ENCODE data around the gene KLF5.
"Not testable (repeated sequence)": the region's sequence is repeated elsewhere in the genome, so short reads cannot be mapped to it uniquely, and the experiment has no call there.

Gene KLF5
- 12.3 to 24.6 reads per million in 2 donors for total RNA-seq

DNA sequence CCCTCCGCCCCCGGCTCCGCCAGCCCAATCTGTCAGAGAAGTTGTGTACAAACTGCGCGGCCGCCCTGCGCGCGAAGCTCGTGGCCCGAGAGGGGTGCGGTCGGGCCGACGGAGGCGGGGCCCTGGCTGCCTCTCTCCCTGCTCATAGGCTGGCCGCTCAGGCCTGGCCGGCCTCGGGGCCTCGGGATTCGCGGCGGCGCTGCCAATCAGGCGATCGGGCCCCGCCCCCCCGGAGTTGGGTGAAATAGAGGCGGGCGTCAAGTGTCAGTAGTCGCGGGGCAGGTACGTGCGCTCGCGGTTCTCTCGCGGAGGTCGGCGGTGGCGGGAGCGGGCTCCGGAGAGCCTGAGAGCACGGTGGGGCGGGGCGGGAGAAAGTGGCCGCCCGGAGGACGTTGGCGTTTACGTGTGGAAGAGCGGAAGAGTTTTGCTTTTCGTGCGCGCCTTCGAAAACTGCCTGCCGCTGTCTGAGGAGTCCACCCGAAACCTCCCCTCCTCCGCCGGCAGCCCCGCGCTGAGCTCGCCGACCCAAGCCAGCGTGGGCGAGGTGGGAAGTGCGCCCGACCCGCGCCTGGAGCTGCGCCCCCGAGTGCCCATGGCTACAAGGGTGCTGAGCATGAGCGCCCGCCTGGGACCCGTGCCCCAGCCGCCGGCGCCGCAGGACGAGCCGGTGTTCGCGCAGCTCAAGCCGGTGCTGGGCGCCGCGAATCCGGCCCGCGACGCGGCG lies at the start of gene KLF5:
KLF5 (plus strand) TSS at position 270 of the 724 bp plus-strand sequence; CDS start at position 593, 323 bp downstream.
- peak; percentile 86 to 95 (median 94) for DNase-seq

DNA sequence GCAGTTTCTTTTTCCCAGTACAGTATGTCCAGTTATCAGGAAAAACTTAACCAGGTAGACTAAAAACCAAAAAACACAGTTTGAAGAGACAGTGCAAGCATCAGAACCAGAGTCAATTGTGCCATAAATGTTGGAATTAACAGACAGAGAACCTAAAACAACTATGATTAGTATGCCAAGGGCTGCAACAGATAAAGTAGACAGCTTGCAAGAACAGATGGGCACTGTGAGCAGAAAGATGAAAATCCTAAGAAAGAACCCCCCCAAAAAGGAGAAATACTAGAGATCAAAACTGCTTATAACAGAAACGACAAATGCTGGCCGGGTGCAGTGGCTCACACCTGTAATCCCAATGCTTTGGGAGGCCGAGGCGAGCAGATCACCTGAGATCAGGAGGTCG lies 47.1 kb upstream of the KLF5 start:
- DNase-seq, result no peak

DNA sequence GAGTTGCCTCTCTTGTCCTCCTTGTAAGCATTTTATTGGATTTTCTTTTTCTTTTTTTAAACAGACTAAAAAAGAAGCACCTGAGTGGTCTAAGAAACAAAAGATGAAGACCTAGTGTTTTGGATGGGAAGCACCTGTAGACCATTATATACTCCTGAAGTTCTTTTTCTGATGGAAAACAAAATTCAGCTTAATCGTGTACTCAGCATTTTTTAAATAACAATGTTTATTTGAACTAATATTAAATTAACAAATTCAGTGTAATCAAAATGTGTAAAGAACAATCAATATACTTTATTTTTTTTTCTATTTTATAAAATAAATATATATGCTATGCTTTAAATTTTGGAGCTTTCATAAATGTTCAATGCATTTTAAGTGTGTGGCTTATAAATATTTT lies 43.0 kb upstream of the KLF5 start:
- no peak for DNase-seq

DNA sequence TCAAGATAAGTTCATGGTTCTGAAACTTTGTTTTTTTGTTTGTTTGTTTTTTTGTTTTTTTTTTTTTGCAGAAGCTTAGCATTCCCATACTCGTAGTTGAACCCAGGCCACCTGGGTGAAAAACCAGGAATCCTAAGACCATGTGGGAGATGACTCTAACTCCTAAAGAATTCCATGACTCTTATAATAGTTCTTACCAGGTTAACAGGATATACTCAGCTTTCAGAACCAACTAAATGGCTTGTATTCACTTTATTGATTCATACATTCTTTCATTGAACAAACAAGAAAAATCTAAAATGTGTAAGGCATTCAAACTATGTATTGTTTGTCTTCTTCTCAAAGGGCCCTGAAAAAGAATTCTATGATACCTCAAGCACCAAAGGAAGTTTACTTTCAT lies 40.5 kb upstream of the KLF5 start:
- DNase-seq, result no peak

DNA sequence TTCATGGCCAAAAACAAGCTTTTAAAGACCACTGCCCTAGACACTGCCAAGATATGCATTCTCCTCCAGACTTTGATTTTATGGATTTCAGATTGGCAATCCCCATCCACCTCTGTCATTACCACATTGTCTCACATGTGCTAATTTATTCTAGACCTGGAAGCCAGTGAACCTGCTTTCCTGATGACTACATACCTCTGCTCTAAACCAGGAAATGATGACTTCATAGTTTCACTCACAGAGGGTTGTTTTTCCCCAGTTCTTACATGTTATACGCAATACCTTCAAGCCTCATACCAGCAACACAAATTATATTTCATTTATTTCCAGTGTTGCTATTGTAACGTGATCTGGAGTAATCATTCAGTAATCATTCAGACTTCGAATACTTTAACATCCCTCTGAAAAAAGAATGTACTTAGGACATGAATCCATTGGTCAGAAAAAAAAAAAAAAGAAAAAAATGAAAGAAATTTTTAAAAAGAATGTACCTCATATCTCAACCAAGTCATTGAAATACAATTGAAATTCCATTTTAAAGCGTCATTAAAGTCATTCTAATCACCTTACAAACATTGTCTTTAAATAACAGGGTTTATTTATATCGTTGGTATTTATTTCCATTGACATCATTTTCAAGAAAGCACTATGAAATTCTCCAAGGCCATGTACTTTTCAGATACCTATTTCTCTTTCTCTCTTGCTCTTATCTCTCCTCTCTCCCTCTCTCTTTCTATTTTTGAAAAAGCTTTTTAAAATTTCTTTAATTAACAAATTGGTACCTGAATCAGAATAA lies 33.4 kb upstream of the KLF5 start:
- no peak for DNase-seq

DNA sequence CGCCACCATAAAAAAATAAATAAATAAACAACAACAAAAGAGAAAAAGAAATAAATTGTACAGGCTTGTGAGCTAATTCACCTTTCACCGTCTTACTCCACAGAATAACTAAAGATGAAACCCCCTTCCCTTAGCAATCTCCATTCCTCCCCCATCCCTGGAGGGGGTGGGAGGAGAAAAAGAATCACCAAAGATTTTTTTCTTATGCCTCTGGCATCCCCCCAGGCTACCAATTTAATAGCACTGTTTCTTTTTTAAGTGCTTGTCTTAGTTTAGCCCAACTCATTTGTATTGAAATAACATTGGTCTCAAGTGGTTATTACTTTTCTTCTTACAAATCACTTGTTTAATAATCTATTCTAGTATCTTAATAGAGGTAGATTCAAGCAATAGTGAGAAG lies 23.9 kb upstream of the KLF5 start:
- DNase-seq, result no peak

DNA sequence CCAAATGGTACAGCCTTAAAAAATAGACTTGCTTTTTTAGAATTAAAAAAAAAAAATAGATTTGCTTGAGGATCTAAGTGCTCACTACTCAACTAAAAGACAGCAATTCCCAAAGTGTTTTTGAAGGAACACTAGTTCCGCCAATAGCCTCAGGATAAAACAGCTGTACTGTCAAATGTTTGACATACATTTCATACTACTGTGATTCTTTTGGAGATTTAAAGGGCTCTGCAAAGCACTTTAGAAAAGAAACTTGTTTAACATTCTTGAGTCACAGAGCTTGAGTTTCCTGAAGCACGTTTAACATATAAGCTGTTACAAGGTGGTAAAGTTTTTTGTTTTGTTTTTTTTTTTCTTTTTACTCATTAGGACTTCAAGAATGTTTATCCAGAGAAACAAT lies 23.1 kb upstream of the KLF5 start:
- no peak for DNase-seq

DNA sequence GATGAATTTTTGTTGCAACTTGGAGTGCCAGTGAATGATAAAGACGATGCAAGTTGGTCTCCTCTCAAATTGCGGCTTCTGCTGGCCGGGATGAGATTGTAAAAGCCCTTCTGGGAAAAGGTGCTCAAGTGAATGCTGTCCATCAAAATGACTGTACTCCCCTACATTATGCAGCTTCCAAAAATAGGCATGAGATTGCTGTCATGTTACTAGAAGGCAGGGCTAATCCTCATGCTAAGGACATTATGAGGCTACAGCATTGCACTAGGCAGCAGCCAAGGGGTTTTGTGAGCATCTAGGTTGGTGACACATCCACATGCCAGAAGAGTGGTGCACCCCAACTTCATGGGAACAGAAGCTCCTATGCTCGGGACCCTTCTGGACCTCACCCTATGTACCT lies 22.2 kb upstream of the KLF5 start:
- DNase-seq, result no peak

DNA sequence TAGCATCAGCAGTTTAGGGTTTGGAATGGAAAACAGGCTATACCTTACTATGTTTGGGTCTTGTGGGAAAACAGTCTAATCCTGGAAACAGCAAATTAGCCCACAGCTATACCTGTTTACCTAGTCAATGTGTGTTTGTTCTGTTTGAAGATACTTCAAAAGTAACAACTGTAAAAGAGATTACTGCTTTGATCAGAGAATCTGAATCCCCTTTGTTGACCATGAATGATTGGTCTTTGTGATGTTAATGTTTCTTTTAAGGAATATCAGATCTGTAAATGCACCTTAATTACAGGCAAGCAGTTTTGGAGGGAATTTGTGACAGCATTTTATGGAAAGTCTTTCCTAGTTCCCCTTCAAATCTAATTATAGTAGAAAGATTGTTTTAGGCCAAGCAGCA lies 20.7 kb upstream of the KLF5 start:
- no peak for DNase-seq

DNA sequence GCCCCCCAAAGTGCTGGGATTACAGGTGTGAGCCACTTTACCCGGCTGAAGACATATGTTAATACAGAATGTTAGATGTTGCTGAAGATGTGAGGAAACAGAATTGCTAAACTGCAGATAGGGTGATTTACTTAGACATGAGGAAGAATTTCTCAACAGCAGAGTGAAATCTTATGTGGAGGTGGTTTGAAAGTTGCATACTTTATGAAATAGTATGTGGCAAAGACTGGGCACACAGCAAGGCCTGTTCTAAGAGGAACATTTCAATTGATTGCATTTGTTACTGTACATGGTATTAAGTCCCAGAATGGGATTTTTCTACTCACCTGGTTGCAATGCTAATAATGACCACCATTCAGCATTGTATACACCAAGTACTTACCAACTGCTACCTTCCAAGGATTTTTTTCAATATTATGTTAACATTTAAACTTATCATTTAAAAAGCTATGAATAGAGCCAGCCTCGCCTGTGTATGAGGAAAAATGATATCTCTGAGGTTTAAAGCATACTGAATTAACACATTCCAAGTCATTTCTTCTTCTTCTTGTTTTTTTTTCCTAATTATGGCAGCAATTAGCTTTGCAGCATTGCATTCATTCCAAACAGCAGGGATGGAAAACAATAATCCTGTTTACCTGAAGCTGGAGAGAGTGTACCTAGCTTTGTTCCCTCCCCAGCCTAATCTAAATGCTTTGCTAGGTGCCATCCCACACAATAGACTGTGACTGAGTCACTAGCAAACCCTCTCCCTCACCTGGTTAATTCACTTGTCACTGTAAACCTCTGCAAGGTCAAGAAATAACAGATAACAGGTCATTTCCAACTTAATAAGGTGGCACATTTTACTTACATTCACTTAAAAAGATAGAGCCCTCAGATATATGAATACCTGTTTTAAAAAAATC lies 19.4 kb upstream of the KLF5 start:
- DNase-seq, result no peak

DNA sequence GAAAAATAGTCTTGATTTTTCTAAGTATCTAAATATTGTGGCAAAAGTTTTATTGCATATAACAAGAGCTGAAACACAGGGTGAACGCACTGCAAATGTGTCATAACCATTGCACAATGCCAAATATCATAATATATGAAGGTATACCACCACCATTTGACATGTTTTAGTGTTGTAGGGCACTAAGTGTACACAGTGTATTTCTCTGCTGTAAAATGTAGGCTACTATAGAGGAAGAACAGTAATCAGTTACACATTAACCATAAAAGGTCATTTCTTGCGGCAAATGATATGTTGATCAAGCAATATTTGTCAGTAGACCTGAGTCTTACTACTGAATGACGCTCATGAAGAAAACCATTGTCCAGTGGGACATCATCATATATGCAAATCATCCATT lies 18.3 kb upstream of the KLF5 start:
- no peak for DNase-seq

DNA sequence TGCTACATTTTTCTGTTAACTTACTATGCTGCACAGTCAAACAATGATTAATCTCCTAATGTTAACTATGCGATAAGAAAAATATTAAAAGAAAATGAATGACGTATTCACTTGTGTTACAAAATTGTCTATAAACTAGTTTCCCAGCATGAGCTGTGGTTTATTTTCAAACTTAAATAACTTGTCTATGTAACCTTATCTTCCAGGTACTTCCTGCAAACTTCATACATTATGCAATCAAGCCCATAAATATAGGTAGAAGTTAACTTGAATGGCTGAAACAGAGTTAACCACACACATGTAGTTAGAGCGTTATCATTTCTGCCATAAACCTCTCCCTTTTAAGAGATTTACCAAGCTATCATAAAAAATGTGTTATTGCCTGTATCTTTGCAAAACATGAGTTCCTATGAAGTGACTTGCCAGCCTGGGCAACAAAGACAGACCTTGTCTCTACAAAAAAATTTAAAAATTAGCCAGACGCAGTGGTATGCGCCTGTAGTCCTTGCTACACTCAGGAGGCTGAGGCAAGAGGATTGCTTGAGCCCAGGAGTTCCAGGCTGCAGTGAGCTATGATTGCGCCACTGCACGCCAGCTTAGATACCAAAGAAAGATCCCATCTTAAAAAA lies 17.7 kb upstream of the KLF5 start:
- DNase-seq, result no peak

DNA sequence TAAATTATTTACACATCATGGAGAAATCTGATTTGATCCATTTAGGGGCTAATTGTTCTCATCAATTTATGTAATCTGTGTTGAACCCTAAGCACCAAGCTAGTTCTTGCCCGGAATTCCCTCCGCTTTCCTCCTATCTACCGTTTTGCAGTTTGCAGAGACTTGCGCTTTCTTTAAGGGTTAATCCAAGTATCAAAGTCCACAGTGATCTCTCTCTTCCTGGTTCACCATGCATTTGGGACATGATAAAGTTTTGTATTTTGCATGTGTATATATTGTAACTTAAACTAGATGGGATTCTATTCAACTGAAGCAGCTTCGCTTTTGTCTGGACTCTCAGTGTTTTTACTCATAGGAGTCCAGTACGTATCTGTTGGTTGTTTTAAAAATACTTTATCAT lies 13.8 kb upstream of the KLF5 start:
- no peak for DNase-seq

DNA sequence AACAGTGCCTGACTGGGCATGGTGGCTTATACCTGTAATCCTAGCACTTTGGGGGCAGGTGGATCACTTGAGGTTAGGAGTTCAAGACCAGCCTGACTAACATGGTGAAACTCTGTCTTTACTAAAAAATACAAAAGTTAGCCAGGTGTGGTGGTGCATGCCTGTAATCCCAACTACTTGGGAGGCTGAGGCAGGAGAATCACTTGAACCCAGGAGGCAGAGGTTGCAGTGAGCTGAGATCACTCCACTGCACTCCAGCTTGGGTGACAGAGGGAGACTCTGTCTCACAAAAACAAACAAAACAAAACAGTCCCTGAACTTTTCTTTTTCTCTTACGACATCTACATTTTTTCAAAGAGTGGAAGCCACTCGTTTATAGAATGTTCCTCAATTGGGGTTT lies 10.2 kb upstream of the KLF5 start:
- DNase-seq, result not testable (repeated sequence)

DNA sequence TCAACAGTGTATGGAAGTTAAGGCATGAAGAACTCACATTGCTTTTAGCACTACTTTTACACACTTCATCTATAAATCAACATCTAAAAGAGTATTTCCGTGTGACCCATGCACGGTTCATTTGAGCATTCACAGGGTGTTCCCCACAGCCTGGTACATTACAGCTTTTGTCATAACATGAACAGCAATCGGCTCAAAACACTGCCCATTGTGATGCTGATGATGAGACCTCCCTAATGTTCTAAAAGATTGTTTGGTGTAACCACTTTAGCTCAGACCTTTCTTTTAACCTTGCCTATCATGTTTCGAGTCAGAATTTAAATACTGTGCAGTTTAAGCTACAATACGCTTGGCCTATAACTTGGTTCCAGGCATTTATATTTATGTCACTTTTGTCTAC lies 4.1 kb upstream of the KLF5 start:
- no peak for DNase-seq

DNA sequence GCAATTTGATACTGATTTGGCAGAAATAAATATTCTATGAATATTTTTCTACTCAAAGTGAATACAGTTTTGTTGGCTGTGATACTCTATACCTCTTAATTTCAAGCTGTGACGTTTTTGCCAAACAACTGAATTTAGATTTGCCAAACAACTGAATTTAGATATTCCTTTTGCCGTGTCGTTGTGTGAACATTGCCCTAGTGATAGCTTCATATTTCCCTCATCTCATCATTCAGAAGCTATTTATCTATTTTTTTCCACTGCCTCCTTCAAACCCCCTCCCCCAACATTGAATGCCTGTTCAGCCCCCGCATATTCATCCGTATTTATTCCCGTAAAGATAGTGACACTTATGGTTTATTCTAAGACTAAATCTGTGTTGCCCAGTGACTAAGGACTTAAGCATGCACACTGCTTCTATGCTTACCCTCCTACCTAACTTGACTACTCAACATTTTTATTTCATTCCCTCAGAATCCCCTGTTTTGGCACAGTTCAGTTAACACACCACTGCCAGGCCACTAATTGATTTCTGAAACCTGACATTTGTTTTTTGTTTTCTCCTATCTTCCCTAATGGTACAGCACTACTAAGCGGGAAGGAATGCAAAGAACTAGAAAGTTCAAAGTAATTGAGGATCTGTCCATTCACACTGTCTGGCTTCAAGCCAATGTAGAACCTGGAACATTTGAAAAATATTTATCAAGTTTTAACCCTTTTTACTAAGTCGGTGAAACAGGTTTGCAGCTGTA lies 2.8 kb upstream of the KLF5 start:
- no peak for DNase-seq

DNA sequence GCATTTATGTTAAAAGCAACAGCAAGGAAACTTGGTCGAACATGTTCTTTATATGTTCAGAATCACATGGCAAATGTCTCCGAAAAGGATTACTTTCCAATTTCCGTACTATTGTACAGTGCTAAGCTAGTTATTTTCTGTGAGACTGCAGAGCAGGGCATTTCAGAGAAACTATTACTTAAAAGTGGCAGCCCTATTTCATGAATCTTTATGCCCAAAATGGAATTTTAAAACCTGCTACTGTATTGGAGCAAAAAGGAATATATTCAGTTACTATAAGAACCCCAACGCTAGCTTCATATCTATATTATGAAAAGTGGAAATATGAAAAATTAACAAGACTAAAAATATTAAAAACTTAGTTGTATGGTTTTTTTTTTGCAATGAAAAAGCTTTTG lies 2.2 kb upstream of the KLF5 start:
- DNase-seq, result no peak

DNA sequence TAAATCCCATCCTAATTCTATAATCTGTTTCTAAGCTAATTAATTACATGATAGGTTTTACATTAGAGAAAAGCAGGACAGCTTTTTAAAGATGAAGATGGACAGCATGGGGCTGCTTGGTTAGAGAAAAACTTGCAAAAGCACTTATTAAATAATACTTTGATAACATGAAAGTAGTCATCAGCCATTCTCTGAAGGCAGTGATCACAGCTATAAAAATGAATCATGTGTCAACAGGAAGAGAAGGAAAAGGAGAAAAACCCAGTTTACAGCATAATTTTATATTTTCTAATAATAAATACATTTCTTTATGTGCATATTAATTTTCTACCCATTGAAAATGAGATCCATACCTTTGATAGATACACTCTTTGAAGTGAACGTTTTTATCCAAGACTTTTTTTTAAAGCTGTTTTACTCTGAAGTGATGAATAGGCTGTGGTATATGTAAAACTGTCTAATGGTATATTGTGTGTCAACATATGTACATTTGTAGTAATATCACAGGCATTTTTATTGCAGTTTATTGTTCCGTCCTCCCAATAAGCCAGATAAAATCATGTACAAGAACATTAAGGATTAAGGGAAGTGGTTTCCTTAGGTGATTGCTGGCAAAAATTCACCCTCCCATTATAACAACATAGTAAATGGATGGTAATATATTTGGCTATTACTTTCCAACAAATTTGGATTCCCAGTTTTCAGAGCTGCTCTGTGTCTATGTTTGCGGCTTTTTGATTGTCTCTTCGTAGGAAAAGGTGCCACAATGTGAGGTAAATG lies 1.3 kb upstream of the KLF5 start:
- no peak for DNase-seq

DNA sequence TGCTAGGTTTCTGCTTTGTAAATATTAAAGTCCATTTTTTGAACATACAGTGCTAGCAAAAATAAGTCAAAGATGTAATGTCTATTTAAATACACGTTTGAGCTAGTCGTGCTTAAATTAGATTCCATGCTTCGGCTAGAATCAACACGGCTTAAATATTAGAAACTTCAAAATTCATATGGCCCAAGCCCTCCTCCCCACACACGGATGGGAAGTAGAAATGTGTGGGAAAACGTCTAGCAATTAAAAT lies 816 bp upstream of the KLF5 start:
- DNase-seq, result no peak

DNA sequence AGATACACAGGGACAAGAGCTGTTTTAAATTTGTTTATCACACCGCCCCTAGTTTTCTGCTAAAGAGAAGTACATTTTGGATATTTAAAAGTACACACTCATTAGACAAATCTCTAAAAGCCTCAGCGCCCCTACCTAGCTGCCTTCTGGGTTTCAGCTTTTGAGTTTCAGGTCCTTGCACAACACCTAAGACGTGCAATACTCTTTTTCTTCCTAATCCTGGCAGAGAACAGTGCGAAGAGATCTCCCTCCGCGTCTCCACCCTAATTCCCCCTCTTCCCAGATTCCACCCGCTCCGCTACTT lies 421 bp upstream of the KLF5 start:
- no peak for DNase-seq

DNA sequence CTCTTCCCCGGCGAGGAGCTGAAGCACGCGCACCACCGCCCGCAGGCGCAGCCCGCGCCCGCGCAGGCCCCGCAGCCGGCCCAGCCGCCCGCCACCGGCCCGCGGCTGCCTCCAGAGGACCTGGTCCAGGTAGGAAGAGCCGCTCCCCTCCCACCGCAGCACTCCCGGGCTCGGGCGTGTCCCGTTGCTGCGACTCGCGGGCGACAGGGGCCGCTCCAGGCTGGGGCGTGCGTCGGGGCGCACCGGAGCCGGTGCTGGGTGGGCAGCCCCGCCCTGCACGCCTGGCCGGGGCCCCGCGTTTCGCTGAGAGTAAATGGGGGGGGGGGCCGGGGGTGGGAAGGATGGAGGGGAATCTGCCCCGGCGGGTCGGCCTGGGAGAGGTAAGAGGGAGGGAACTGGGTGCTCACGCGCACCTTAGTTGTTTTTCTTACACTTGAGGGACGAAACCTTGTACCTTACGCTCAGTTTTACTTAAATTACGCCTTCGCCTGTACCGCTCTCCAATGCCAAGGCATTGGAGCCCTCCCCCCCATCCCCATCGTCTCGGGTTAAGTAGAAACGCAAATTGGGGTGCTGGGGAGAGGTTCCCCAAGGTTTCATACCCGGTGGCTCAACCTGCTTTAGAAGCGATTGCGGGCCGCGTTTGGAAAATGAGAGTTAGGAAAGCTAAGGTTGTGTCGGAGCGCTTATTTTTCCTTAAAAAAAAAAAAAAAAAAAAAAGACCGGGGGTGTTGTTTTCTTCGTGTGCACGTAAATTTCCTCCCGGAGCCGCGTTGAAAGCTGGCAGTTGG lies 850 bp downstream of the KLF5 start:
- peak; percentile 16 to 43 (median 24) for DNase-seq

Measured in T-helper 2 cell (primary cell).